A549 (cell line): ENCODE measurements around the gene ADAMTS15. TPM values are rescaled to one million over a fixed set of nuclear protein-coding genes. Genes with fewer than 3 reads are reported as not detected.

ENCODE experiments used
- ATAC-seq, 2 experiments: fragments of 200-7000 bp in 1 of 2; fragments of >200 bp in 1 of 2; cut with Nextera tagmentation in 1 of 2; cut with Tn5 transposase in 1 of 2; 3 replicates each; pipeline versions ENCODE4 v1.8.0 to v1.9.1; 2018 to 2020; ENCODE audit warnings: mild to moderate bottlenecking in 1 of 2, moderate library complexity in 1 of 2
- CTCF ChIA-PET: fragments of 300-600 bp; sonication (Branson Sonifier 250); formaldehyde crosslinking; extraction: SDS; loops from one replicate; lab custom pipeline; 2021; ENCODE audit warnings: antibody characterized with exemption, inconsistent platforms; lab: Yijun Ruan, JAX
- POLR2A ChIA-PET: fragments of 350-600 bp; formaldehyde crosslinking; extraction: SDS; loops from one replicate; lab custom pipeline; 2021; ENCODE audit warnings: antibody characterized with exemption, inconsistent platforms; lab: Yijun Ruan, JAX
- DNase-seq, 2 experiments: peaks; one replicate each; pipeline versions ENCODE4 v3.0.0 to v3.0.0-alpha.2; 2011 to 2016; ENCODE audit warnings: low read depth in 1 of 2, low spot score in 1 of 2
- FAIRE-seq: peaks from 2 replicates; lab custom pipeline; 2011; peaks lifted over from hg19 to GRCh38; lab: Jason Lieb, UNC
- H3K27ac ChIP-seq, 2 experiments: fragments of >200 bp; sonication (Bioruptor Twin); formaldehyde crosslinking; 3 replicates each; pipeline ENCODE4 v1.5.1; 2016 to 2017
- H3K4me1 ChIP-seq: fragments of >200 bp; sonication (Bioruptor Twin); formaldehyde crosslinking; 3 replicates; pipeline ENCODE4 v1.6.1; 2016
- H3K4me2 ChIP-seq: fragments of >200 bp; sonication (Bioruptor Twin); formaldehyde crosslinking; 3 replicates; pipeline ENCODE4 v1.6.1; 2016
- H3K4me3 ChIP-seq: fragments of >200 bp; sonication (Bioruptor Twin); formaldehyde crosslinking; 3 replicates; pipeline ENCODE4 v1.5.1; 2016
- H3K9me3 ChIP-seq: fragments of >200 bp; sonication (Bioruptor Twin); formaldehyde crosslinking; 3 replicates; pipeline ENCODE4 v1.6.1; 2016
- ATOH8 ChIP-seq: fragments of 250-450 bp; sonication (Bioruptor Pico); IDR thresholded peaks from 2 replicates; pipeline ENCODE4 v1.5.0; 2020; ENCODE audit warnings: low read depth, mild to moderate bottlenecking, moderate library complexity
- BHLHE40 ChIP-seq: IDR thresholded peaks from 2 replicates; pipeline ENCODE4 v1.6.1; 2012; ENCODE audit warnings: low read depth, low read length, inconsistent platforms
- CBX2 ChIP-seq: fragments of 200-600 bp; sonication (generic); IDR thresholded peaks from 2 replicates; pipeline ENCODE4 v1.6.1; 2016; ENCODE audit warnings: low read depth, mild to moderate bottlenecking, borderline replicate concordance
- CHD2 ChIP-seq: fragments of 150-350 bp; IDR thresholded peaks from 2 replicates; pipeline ENCODE4 v1.6.1; 2014; ENCODE audit warnings: low read length; ENCODE audit not compliant: partially characterized antibody
- CHD4 ChIP-seq: fragments of 200-600 bp; sonication (generic); IDR thresholded peaks from 2 replicates; pipeline ENCODE4 v1.6.1; 2016; ENCODE audit warnings: antibody characterized with exemption, mild to moderate bottlenecking, borderline replicate concordance
- CTCF ChIP-seq: fragments of >200 bp; sonication (Bioruptor Twin); formaldehyde crosslinking; IDR thresholded peaks from 3 replicates; pipeline ENCODE4 v1.5.1; 2016
- ESRRA ChIP-seq: fragments of 150-350 bp; IDR thresholded peaks from 2 replicates; pipeline ENCODE4 v1.6.1; 2014; ENCODE audit warnings: mild to moderate bottlenecking, low read length, borderline replicate concordance
- HDAC2 ChIP-seq: fragments of 200-600 bp; sonication (generic); IDR thresholded peaks from 2 replicates; pipeline ENCODE4 v1.6.1; 2016
- HMGXB4 ChIP-seq: fragments of 250-450 bp; sonication (Bioruptor Pico); IDR thresholded peaks from 2 replicates; pipeline ENCODE4 v1.5.0; 2021; ENCODE audit warnings: mild to moderate bottlenecking, moderate library complexity, borderline replicate concordance
- KDM5A ChIP-seq: fragments of 200-600 bp; sonication (generic); IDR thresholded peaks from 2 replicates; pipeline ENCODE4 v1.6.1; 2016; ENCODE audit warnings: antibody characterized with exemption, mild to moderate bottlenecking
- MAFK ChIP-seq: fragments of 450-650 bp; IDR thresholded peaks from 2 replicates; pipeline ENCODE4 v1.6.1; 2014; ENCODE audit not compliant: partially characterized antibody
- MAX ChIP-seq: IDR thresholded peaks from 2 replicates; pipeline ENCODE4 v1.6.1; 2012
- NR3C1 ChIP-seq: fragments of >200 bp; sonication (Bioruptor Twin); formaldehyde crosslinking; IDR thresholded peaks from 3 replicates; pipeline ENCODE4 v1.6.1; 2017
- PHF8 ChIP-seq: fragments of 200-600 bp; sonication (generic); IDR thresholded peaks from 2 replicates; pipeline ENCODE4 v1.6.1; 2016; ENCODE audit warnings: low read depth, mild to moderate bottlenecking, antibody characterized with exemption, moderate library complexity, borderline replicate concordance
- RARB ChIP-seq: fragments of 250-450 bp; sonication (Bioruptor Pico); IDR thresholded peaks from 2 replicates; pipeline ENCODE4 v1.8.0; 2021; ENCODE audit warnings: mild to moderate bottlenecking, moderate library complexity
- RCOR1 ChIP-seq: fragments of 150-350 bp; IDR thresholded peaks from 2 replicates; pipeline ENCODE4 v1.6.1; 2014; ENCODE audit warnings: antibody characterized with exemption, low read length, low read depth
- SMC3 ChIP-seq: fragments of >200 bp; sonication (Bioruptor Twin); formaldehyde crosslinking; IDR thresholded peaks from 3 replicates; pipeline ENCODE4 v1.6.1; 2018; ENCODE audit warnings: inconsistent platforms
- SREBF2 ChIP-seq: fragments of 450-650 bp; IDR thresholded peaks from 2 replicates; pipeline ENCODE4 v1.6.1; 2014; ENCODE audit warnings: mild to moderate bottlenecking, moderate library complexity
- TP53 ChIP-seq: fragments of 250-450 bp; sonication (Bioruptor Pico); IDR thresholded peaks from 2 replicates; pipeline ENCODE4 v1.5.0; 2021; ENCODE audit warnings: mild to moderate bottlenecking, moderate library complexity
- WGBS: methylation state at CpG from one replicate; pipeline ENCODE4 v1.1.6; 2017; ENCODE audit errors: missing lambda C conversion rate; 5-methylcytosine and 5-hydroxymethylcytosine counted together
- polyA plus RNA-seq, 4 experiments: library from polyadenylated mRNA; depleted of rRNA in 3 of 4; stranded (reverse); fragments of >200 nt; fragmentation: RNase III in 1 of 4; extraction: RNeasy Plus Mini Kit Qiagen cat#74134 plus additional on column Dnase treatment in 1 of 4; gene quantifications; 2 replicates in 3 of 4; 3 replicates in 1 of 4; pipeline ENCODE4 v1.2.3, GENCODE V29; 2011 to 2017

ADAMTS15 gene
- polyA plus RNA-seq, 2 of the 4 experiments (the other 2 are of a cell fraction): 2.2 to 4.0 TPM

- WGBS: 38% methylated on average over 5 of the region's 5 CpGs
- TF ChIP-seq MAFK (peak; percentile 88), NR3C1 (no peak), RCOR1 (no peak), MAX (no peak), KDM5A (no peak)
- CTCF ChIA-PET: interaction anchor here (0.8 to 25.6 kb wide), 8 partner anchors 9 to 468 kb away, joined by 3 to 732 read pairs (median 6); no protein-coding TSS in a partner anchor
Observed at GRCh38 chr11:130426223-130426836, 22.1 kb upstream of the ADAMTS15 start.

GRCh38 chr11:130426837-130427341, 21.6 kb upstream of the ADAMTS15 start:
- no peak for DNase-seq
- ChIA-PET CTCF (interaction anchor here (0.8 to 25.6 kb wide), 7 partner anchors 11 to 467 kb away, joined by 3 to 732 read pairs (median 6); no protein-coding TSS in a partner anchor), POLR2A (no interaction called here)
- no peaks in the 10 kb centered on the region for H3K9me3 ChIP-seq
- FAIRE-seq: no peak
- peak overlapping the region; percentile 96 for H3K4me2 ChIP-seq
- H3K27ac ChIP-seq: no peak overlapping the region
- H3K4me1 ChIP-seq: peaks cover 9% of the 10 kb centered on the region; the same call in 2 of the 3 replicates
- ATAC-seq: no peak
- TF ChIP-seq CHD2: no peak
- no peak for TF ChIP-seq PHF8
- no peak for TF ChIP-seq CHD4
- TF ChIP-seq SREBF2: no peak
- TF ChIP-seq CBX2: no peak
- no peak for TF ChIP-seq SMC3
- TF ChIP-seq BHLHE40: no peak
- TF ChIP-seq TP53: no peak
- TF ChIP-seq ESRRA: no peak
- TF ChIP-seq MAX: no peak
- TF ChIP-seq ATOH8 (CRISPR knock-in tag): no peak
- no peak for TF ChIP-seq KDM5A
- no peak for TF ChIP-seq RARB
- no peak for TF ChIP-seq CTCF
- TF ChIP-seq HMGXB4 (CRISPR knock-in tag): no peak
- no peak for TF ChIP-seq HDAC2
- 19% methylated on average over 6 of the region's 18 CpGs for WGBS
- peak overlapping the region; percentile 50; the same call in 2 of the 3 replicates for H3K4me3 ChIP-seq

More at GRCh38 chr11:130426223-130426836, 22.1 kb upstream of the ADAMTS15 start:
- H3K9me3 ChIP-seq: no peaks in the 10 kb centered on the region
- peaks cover 9% of the 10 kb centered on the region; the same call in 2 of the 3 replicates for H3K4me1 ChIP-seq
- no peak overlapping the region for H3K4me2 ChIP-seq
- H3K27ac ChIP-seq: no peak overlapping the region
- POLR2A ChIA-PET: no interaction called here
- ATAC-seq (no peak), DNase-seq (no peak), FAIRE-seq (no peak)
- no peak overlapping the region for H3K4me3 ChIP-seq
